HEK293 (cell line): Measurements from ENCODE around the gene COMP.

Experiments
- CTCF ChIA-PET: fragments of 350-600 bp; formaldehyde crosslinking; extraction: SDS; loops from one replicate; lab custom pipeline; 2021; ENCODE audit warnings: antibody characterized with exemption; lab: Yijun Ruan, JAX
- POLR2A ChIA-PET: fragments of 300-600 bp; formaldehyde crosslinking; extraction: SDS; loops from one replicate; lab custom pipeline; 2020; ENCODE audit warnings: antibody characterized with exemption, inconsistent platforms; lab: Yijun Ruan, JAX
- H3K27ac ChIP-seq: fragments of 200-500 bp; sonication (Bioruptor generic); 2 replicates; pipeline ENCODE4 v1.5.1; 2014; ENCODE audit warnings: low read depth, low read length, control low read depth, inconsistent platforms; ENCODE audit errors: extremely low read depth
- H3K36me3 ChIP-seq, 2 experiments: fragments of 200-500 bp in 1 of 2; sonication (Bioruptor generic) in 1 of 2; 1 replicate in 1 of 2; 2 replicates in 1 of 2; pipeline ENCODE4 v1.5.1; 2014 to 2017; ENCODE audit warnings: inconsistent platforms in 2 of 2, low read length in 2 of 2; ENCODE audit not compliant: control insufficient read depth in 2 of 2, insufficient read depth in 1 of 2
- H3K4me1 ChIP-seq: fragments of 200-500 bp; sonication (Bioruptor generic); 2 replicates; pipeline ENCODE4 v1.5.1; 2014; ENCODE audit warnings: mild to moderate bottlenecking, low read length, inconsistent platforms; ENCODE audit not compliant: control insufficient read depth, insufficient read depth
- H3K4me3 ChIP-seq: 2 replicates; pipeline ENCODE4 v1.5.1; 2011; ENCODE audit warnings: low read depth, mild to moderate bottlenecking, control low read depth, low read length, moderate library complexity
- H3K9me3 ChIP-seq: fragments of 200-500 bp; sonication (Bioruptor generic); 2 replicates; pipeline ENCODE4 v1.5.1; 2014; ENCODE audit warnings: low read depth, low read length, inconsistent platforms; ENCODE audit not compliant: control insufficient read depth, insufficient read depth
- BCL11B ChIP-seq: fragments of 450-650 bp; formaldehyde crosslinking; IDR thresholded peaks from 2 replicates; pipeline ENCODE4 v1.5.1; 2016; ENCODE audit warnings: low read depth, missing biosample characterization, missing genetic modification characterization
- CTCF ChIP-seq: fragments of 450-650 bp; formaldehyde crosslinking; IDR thresholded peaks from 2 replicates; pipeline ENCODE4 v1.5.1; 2016; ENCODE audit warnings: missing biosample characterization, missing genetic modification characterization
- GLIS2 ChIP-seq: fragments of 450-650 bp; formaldehyde crosslinking; IDR thresholded peaks from 2 replicates; pipeline ENCODE4 v1.5.1; 2016; ENCODE audit warnings: missing biosample characterization, missing genetic modification characterization
- HOXA7 ChIP-seq: sonication (generic); formaldehyde crosslinking; IDR thresholded peaks from 2 replicates; pipeline ENCODE4 v1.8.1; 2022; ENCODE audit warnings: missing genetic modification reagents, borderline replicate concordance
- PRDM10 ChIP-seq: fragments of 450-650 bp; formaldehyde crosslinking; IDR thresholded peaks from 2 replicates; pipeline ENCODE4 v1.5.1; 2016; ENCODE audit warnings: missing biosample characterization, missing genetic modification characterization
- PRDM4 ChIP-seq: fragments of 450-650 bp; formaldehyde crosslinking; IDR thresholded peaks from 2 replicates; pipeline ENCODE4 v1.5.1; 2017; ENCODE audit warnings: missing biosample characterization, missing genetic modification characterization
- REPIN1 ChIP-seq: fragments of 450-650 bp; formaldehyde crosslinking; IDR thresholded peaks from 2 replicates; pipeline ENCODE4 v1.5.1; 2017; ENCODE audit warnings: missing biosample characterization, missing genetic modification characterization, low read depth
- REST ChIP-seq: fragments of 450-650 bp; formaldehyde crosslinking; IDR thresholded peaks from 2 replicates; pipeline ENCODE4 v1.5.1; 2016; ENCODE audit warnings: missing biosample characterization, missing genetic modification characterization
- SCRT1 ChIP-seq: fragments of 450-650 bp; formaldehyde crosslinking; IDR thresholded peaks from 2 replicates; pipeline ENCODE4 v1.5.1; 2016; ENCODE audit warnings: missing biosample characterization, missing genetic modification characterization, borderline replicate concordance
- TSHZ1 ChIP-seq: fragments of 450-650 bp; formaldehyde crosslinking; IDR thresholded peaks from 2 replicates; pipeline ENCODE4 v1.5.1; 2016; ENCODE audit warnings: missing biosample characterization, missing genetic modification characterization, borderline replicate concordance
- ZBTB20 ChIP-seq: fragments of 450-650 bp; formaldehyde crosslinking; IDR thresholded peaks from 2 replicates; pipeline ENCODE4 v1.5.1; 2016; ENCODE audit warnings: missing biosample characterization, missing genetic modification characterization
- ZBTB7A ChIP-seq: fragments of 450-650 bp; formaldehyde crosslinking; IDR thresholded peaks from 2 replicates; pipeline ENCODE4 v1.5.1; 2016; ENCODE audit warnings: low read depth, missing biosample characterization, missing genetic modification characterization
- ZFHX2 ChIP-seq: fragments of 450-650 bp; formaldehyde crosslinking; conservative IDR thresholded peaks from 2 replicates; pipeline ENCODE4 v1.5.1; 2016; ENCODE audit warnings: missing biosample characterization, missing genetic modification characterization
- ZIC2 ChIP-seq: fragments of 450-650 bp; formaldehyde crosslinking; IDR thresholded peaks from 2 replicates; pipeline ENCODE4 v1.5.1; 2016; ENCODE audit warnings: missing biosample characterization, missing genetic modification characterization
- ZNF350 ChIP-seq: fragments of 450-650 bp; formaldehyde crosslinking; IDR thresholded peaks from 2 replicates; pipeline ENCODE4 v1.5.0; 2017; ENCODE audit warnings: missing biosample characterization, mild to moderate bottlenecking, missing genetic modification characterization
- ZNF488 ChIP-seq: fragments of 450-650 bp; formaldehyde crosslinking; IDR thresholded peaks from 2 replicates; pipeline ENCODE4 v1.5.1; 2016; ENCODE audit warnings: missing biosample characterization, missing genetic modification characterization
- ZNF514 ChIP-seq: fragments of 450-650 bp; formaldehyde crosslinking; IDR thresholded peaks from 2 replicates; pipeline ENCODE4 v1.5.1; 2016; ENCODE audit warnings: missing biosample characterization, missing genetic modification characterization
- ZNF777 ChIP-seq: fragments of 450-650 bp; formaldehyde crosslinking; IDR thresholded peaks from 2 replicates; pipeline ENCODE4 v1.5.1; 2017; ENCODE audit warnings: missing biosample characterization, missing genetic modification characterization, borderline replicate concordance
- ZSCAN16 ChIP-seq: fragments of 450-650 bp; formaldehyde crosslinking; IDR thresholded peaks from 2 replicates; pipeline ENCODE4 v1.5.1; 2016; ENCODE audit warnings: missing biosample characterization, missing genetic modification characterization

Gene COMP

GRCh38 chr19:18781047-18781600, 10.0 kb downstream of the COMP start:
- Histone ChIP-seq H3K4me3 (no peak overlapping the region), H3K4me1 (peaks cover 4% of the 10 kb centered on the region), H3K9me3 (no peaks in the 10 kb centered on the region), H3K36me3 (no peaks in the 10 kb centered on the region), H3K27ac (no peak overlapping the region)
- TF ChIP-seq REST (tag by site-specific recombination) (no peak), BCL11B (no peak), SCRT1 (tag by site-specific recombination) (no peak), ZNF777 (tag by site-specific recombination) (no peak), ZNF488 (no peak), REPIN1 (tag by site-specific recombination) (no peak), PRDM4 (no peak), ZBTB7A (tag by site-specific recombination) (no peak), GLIS2 (tag by site-specific recombination) (no peak), ZNF514 (no peak), ZIC2 (no peak), ZFHX2 (tag by site-specific recombination) (no peak), PRDM10 (tag by site-specific recombination) (no peak), HOXA7 (CRISPR knock-in tag) (no peak), ZSCAN16 (no peak), ZNF350 (tag by site-specific recombination) (no peak), CTCF (no peak), ZBTB20 (no peak), TSHZ1 (tag by site-specific recombination) (no peak)
- ChIA-PET CTCF (interaction anchor here (0.7 to 1.4 kb wide), 3 partner anchors 62 to 239 kb away, joined by 3 to 12 read pairs (median 4); no protein-coding TSS in a partner anchor), POLR2A (interaction anchor here (0.5 kb wide), 1 partner anchor 87 kb away, joined by 3 read pairs; no protein-coding TSS in a partner anchor)
